ENCODE data around the gene GNAT3. TPM values are rescaled to one million over a fixed set of nuclear protein-coding genes. Genes with fewer than 3 reads are reported as not detected.

Gene GNAT3
- total RNA-seq (2022; extraction: Qiagen RNA extraction): not detected in 5 replicates

DNA sequence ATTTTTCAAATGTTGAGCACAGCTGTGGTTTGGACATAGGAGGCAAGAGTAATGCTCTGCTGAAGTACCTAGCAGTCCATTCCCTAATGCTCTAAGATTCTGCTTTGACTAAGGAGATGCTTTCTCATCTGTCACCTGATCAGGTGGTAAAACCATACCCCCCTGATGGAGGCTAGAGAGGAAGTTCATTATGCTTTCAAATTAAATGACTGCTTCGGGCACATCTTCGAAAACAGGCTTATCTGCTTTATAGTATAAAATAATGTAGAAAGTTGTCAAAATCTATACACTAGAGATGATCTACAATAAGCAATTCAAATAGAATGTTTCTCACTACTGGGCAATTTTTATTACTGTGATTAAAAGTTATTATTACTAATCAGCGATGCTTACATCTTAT, at the start of gene GNAT3:
TSS of gene GNAT3 (minus strand) at position 101 of the 400 bp plus-strand sequence. CDS start 138 bp downstream, outside the sequence.

Other genes with a start within 250 kb of the GNAT3 start
- gene CD36, start 126.6 kb upstream of the GNAT3 start, total RNA-seq (2022; extraction: Qiagen RNA extraction): 0.07 to 0.20 TPM (median 0.09 TPM) in 4 of 5 replicates, not detected in the other